ENCODE measurements around the gene CLNK.

CLNK gene

DNA sequence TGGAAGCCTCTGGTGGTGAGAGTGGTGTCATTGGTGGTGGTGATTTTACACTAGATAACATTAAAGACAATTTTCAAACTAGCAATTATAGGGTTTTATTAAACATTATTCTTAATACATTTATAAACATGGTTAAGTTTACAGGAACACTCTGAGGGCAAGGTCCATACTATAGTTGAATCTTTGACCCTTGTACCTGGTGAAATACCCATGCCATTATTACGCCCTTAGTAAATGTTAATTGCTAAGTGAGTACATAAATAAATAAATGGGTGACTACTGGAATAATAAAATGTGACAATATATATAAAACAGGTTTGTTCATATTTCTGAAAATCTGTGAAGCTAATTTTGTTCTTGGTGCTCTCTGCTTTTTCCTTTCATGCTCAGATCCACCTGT, 13.6 kb upstream of the CLNK start:
- no peak for DNase-seq

DNA sequence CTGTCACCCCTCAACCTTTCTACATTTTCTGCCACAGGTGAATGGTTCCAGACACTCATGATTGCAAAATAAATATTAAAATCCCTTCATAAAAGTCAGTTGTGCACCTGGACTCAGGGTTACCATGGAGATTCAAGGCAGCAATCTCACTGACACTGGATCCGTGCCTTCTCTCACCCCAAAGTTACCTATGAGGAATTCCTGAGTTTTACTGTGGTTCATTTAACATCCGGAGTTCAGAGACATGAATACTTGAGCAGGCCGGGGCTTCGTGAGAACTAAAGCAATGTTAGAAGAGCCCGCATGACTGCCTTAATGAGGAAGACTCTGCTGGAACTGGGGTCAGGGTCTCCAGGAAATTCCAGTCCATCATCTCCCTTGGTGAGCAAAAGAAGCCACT, 12.5 kb upstream of the CLNK start:
- no peak for DNase-seq

DNA sequence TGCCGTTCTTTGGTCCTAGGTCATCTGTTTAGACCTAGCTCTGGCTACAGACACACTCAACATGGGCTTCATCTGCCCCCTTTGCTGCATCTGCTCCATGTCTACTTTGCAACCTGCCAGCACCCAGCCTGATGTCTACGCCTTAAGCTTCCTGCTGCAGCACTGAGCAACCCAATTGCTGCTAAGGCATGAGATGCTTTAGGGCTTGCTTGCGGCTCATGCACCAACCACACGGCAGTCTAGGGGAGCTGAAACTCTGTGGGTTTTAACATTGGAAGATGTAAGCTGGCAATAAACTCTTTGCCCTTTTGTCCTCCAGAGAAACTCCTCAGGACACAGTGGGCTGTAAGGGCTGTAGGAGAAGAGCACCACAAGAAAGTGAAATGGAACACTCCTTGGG, 11.7 kb upstream of the CLNK start:
- no peak for DNase-seq

DNA sequence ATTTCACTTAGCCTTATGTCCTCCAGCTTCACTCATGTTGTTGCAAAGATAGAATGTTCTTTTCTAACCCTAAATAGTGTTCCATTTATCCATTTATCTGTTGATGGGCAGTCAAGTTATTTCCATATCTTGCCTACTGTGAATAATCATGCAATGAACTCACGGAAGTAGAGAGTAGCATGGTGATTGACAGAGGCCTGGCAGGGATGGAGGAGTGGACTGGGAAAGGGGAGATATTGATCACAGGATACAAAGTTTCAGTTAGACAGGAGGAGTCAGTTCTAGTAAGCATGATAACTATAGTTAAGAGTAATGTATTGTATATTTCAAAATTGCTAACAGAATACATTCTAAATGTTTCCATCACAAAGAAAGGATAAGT, 10.3 kb upstream of the CLNK start:
- DNase-seq = no peak

DNA sequence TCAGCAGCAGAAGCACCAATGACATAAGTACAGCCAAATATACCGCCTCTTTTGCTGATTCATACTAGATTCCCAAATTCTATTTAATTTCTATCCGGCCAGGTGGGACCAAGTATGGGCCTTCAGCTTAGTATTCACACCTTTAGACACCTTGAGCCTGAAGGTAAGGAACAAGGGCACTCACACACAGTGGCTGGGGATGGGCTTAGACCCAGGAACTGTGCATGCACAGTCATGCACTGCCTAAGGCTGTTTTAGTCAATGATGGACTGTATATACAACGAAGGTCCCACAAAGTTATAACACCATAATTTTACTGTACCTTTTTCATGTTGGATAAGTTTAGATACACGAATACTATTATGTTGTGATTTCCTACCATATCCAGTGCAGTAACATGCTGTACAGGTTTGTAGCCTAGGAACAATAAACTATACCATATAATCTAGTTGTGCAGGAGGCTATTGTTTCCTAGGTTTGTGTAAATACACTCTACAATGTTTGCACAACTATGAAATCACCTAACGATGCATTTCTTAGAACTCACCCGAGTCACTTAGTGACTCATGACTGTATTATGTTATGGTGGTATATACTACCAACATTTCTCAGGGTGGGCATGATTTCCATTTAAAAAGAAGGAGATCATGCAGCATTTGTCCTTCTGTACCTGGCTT, 9.7 kb upstream of the CLNK start:
- no peak for DNase-seq

DNA sequence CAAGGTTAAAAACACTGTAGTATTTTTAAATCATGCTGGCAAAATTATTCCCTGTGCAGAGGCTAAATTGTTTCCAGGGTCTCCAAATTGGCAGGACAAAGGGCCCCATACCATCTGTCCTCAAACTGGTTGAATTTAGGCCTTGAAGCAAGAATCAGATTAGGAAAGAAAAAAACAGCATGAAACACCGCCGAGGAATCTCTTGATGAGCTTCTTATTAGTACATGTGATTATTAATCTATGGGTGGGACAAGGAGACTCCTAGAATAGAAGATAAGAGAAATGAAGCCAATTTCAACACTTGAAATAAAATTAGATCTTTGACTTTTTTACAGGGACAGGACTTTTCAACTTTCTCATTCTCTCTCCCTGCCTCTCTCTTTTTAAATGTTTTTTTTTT, 7.1 kb upstream of the CLNK start:
- no peak for DNase-seq

DNA sequence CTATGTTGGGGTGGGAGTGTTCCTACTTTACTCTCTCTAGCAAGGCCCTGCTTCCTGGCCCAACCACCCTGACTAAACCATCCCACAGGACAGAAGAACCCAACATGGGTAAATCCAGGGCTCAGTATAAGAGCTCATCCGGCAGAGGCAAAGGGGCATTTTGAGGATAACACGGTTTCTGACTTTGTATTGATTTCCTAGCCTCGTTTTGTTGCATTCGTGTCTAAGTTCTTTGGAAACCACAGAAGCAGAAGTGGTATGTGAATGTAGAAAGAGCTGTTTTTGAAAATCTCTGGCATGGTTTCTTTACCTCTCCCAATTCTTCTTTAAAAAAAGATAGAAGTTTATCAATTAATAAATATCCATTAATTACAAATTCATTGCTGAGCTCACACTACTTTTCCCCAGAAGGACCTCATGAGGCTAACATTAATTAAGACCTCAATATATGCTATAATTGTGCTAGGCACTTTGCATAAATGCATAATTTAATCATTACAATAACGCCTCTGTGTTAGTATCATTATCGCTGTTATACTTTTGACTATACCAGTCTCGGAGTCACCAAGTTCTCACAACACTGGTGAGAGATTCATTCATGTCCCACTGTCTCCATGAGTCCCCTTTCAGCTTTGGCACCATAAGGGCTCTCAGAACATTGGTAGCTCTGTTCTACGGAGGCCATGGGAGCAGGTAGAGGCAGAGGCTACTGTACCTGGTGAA, 5.8 kb upstream of the CLNK start:
- DNase-seq = no peak

DNA sequence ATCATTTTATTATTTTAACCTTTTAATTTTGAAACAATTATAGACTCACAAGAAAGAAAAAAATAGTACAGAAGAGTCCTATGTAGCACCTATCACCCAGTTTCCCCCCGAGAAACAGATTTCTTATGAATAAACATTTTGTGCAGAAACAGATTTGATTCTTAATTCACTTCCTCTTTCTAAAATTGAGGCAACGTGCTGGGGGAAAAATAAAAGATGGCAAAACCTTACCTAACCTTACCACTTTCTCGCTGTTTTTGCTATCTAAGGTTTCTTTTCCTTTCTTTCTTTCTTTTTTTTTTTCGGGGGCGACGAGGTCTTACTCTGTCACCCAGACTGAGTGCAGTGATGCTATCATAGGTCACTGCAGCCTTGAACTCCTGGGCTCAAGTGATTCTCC, 4.3 kb upstream of the CLNK start:
- no peak for DNase-seq

DNA sequence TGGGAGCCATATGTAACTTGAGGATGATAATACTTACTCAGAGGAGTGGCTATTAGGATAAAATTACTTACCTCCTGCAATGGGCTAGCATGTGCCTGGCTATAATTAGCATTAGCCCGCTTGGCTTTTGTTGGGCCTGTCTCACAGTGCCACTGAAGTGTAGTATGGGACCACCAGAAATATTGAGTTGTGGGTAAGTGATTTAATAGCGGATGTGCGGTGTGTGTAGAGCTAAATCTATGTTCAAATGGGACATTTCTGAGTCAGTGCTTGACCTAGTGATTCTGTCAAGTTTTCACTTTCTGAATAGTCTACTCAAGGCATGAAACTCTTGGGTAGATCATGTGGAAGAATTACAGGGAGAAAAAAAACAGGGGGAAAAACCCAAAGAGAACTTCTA, 3.5 kb upstream of the CLNK start:
- no peak for DNase-seq

DNA sequence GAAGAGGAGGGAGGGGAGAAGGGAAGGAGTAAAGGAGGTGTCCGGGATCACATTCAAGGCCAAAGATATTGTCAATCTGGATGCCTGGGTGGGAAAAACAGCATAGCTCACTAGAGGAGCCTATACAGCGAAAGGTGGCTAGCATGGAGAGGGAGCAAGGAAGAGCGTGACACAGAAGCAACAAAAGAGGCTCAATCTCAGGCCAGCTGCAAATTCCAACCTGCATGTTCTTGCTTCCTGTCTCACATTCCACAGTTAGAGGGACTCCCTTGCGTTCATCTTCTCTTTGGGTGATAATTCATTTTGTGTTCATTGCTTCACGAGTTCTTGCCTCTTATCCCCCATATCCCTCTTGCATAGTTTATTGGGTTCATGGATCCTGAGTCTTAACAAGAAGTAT, 3.0 kb upstream of the CLNK start:
- DNase-seq = no peak

DNA sequence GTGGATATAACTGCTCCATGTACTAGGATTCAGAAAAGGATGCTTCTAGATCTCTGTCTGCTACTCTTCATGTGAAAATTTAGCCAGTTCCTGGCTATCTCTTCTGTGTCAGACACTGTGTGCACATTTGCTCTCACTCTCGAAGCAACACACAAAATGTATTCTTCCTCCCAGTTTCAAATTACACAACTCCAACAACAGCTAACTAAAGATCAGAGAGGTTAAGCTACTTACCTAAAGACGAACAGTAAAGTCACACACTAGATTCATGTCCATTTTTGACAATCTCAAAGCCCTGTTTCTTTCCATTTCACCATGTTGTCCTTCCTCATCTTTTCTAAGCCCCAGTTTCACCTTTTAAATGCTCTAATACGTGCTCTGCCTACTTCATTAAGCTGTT, 2.2 kb downstream of the CLNK start:
- no peak for DNase-seq

DNA sequence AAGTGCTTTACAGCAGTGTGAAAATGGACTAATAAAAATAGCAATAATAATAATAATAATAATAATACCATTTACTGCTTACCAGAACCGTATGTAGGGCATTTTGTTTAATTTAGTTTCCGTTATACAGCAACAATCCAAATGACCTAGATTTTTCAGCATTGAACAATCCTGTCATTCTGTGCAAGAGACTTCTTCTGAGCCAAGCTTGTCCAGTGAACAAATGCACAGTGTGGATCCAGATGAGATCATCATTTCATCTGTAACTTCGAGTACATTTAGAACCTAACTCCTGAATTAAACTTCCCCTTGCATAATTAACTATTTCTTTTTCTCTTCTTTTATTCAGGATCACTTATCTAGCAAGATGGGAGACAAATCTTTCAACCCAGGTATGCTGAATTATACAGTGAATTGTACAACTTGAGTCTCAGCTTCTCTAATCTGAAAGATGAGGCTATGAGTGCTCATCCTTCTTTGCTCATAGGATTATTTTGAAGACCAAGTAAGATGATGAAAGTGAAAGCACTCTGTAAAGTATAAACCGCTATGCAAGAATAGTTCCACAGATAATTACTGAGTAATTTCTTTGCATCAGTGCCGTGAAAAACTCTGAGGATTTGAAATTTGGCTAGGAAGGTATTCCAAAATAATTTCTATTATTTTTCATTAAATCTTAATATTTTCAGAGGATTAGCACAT, 6.6 kb downstream of the CLNK start:
- no peak for DNase-seq

DNA sequence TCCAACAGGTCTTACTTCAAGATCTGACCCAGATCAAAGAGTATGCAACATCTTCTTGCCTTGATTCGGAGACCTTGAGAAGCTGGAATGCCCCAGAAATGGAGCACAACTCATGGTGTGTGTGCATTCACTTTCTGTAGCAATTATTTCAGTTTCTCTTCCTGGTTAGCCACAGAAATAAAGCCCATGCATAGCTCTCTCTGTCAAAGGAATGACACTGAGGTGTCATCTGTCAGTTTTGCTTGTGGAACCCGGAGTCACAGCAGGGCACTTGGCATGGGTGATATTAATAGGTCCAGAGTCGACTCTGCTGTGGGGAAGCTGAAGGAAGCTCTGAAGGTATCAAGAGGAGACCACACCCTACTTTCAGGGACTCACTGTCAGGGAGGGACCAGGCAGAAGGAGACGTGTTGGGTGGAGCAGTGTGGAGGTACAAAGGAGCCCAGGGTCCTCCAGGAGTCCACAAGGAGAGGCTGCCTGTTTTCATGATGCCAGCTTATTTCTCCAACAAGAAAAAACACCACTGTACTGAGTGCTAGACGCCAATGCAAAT, 10.7 kb downstream of the CLNK start:
- no peak for DNase-seq

DNA sequence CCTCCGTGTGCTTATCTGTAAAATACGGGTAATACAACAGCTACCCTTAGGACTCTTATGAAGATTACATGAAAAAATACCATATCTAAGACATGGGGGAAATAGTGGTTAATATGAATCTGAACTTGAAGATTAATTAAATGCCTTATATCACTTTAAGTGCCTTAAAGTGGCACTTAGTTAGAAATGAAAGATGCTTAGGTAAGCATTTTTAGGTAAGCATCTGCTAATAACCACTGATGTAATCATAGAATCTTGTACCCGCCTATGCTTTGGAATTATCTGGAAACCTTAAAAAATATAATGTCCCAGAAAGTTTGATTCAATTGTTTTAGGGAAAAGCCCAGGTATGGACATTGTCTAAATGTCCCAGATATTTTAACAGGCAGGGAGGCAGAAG, 12.2 kb downstream of the CLNK start:
- DNase-seq = no peak

DNA sequence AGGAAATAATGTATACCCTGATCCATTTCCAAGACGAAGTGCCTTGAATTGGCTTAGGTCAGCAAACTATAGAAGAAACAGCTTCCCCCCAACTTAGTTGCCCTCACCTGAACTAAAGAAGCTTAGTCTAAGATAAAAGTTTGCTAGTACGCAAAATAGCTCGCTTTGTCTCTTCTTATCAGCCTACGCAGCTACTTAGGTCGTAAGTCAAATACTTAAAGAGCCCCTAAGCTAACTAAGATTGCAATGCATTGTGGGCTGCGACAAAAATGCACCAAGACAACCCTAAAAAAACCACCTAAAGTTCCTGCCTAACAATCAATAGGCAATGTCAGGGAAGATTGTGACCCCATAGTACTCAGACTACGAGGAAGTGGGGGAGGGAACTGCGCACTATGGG, 12.8 kb downstream of the CLNK start:
- no peak for DNase-seq

DNA sequence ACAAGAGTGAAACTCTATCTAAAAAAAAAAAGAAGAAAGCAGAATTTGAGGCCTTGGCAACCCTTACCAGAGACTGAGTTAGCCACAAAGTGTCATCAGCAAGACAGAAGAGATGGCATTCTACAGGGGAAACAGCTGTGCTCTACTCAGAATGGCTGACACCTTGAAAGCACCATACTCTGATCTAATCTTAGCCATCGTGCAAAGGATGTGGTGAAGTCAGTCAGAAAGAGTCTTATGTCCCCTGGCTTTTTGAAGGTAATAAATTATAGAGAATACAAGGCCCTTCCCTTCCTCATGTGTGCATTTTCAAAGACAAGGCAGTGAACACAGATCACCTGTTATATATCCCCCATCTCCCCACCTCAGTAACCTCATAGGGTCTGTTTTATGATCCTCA, 13.2 kb downstream of the CLNK start:
- DNase-seq = no peak

DNA sequence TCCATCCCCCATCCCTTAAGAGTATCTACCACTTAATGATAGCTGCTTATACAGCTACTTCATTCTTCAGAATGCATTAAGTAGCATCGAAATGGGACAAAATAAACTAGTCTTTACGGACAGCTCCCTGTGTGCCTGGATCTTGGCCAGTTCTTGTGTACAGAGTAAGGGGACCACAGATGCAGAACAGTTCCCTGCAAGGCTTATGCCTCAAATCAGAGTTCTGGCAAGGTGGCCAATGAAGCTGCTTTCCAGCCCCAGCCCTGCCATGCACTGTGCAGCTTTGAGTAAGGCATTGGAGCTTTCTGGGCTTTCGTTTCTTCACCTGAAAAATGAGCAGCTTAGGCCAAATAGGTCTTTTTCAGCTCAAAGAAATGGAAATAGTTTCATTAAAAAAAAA, 14.2 kb downstream of the CLNK start:
- no peak for DNase-seq

DNA sequence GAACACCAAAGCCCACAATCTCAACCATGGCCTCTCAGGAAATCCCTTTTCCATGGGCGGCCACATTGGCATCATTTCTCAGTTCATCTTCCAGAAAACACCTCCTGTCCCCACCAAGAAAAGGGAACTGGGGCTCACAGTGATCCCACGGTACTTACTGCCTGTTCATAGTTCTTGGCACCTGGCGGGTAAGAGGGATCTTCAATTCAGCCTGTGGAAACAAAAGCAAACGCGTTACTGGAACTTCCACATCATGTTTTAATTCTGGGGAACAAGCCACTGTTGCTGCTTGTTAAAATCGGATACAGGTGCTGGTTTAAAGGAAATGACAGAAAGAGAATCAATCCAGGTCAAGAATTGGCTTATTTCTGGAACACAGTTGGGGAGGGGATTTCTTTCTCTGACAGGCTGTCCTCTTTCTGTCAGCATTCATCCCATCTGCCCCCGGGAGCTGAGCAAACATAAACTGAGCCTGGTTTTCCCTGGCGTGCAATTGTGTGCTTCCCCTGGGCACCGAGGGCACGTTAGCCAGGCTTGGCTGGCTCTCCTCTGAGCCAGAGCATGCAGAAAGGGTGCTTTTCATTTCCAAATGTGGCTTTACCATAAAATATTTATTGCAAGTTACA, 16.8 kb downstream of the CLNK start:
- DNase-seq = no peak

DNA sequence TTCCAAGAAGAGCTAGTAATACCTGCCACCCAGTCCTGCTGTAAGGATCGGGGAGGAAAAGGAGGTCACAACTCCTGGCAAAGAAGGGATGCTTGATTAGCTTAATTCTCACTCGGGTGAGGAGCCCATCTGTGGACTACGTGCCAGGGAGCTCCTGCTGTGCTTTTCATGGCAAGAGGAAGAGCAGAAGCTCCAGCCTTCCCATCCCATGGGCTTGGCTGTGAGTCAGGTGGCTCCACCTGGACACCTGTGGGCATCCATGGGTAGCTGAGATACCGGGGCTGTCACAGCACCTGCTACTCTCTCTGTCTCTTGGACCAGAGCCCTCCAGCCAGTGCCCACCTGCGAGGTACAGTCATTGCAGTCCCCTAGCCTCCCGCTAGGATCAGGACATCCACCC, 18.0 kb downstream of the CLNK start:
- no peak for DNase-seq

DNA sequence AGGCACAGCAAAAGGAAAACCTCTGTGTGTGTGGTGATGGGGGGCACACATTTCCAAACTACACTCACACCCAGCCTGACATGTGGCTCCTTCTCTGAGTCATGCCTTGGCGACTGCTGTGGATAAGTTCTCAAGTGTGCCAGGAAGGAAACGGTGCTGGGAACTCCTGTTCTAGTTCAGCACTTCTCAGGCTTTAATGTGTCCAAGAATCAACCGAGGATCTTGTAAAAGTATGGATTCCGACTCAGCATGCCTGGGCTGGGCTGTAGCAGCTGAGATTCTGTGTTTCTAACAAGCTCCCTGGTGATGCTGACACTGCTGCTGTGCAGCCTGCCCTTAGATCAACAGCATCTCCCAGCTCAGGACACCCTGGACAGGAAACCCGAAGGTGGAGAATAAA, 20.2 kb downstream of the CLNK start:
- no peak for DNase-seq

DNA sequence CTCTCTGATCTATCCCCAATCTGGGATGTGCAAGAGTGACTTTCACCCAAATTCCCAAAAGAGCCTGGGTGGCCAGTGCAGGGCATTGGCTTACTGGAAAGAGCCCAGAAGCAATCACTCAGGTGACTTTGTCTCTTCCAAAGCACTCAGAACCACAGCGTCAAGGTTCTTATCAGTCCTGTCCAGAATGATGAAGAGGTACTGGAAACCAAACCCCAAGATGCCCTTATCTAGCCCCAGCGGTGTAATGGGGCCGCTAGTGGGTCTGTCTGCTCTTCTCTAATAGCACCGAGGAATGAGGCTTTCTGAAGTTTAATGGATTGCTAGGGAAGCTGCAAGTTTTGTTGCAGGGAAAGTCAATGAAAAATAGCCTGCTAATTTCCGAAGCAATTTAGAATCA, 21.6 kb downstream of the CLNK start:
- no peak for DNase-seq

DNA sequence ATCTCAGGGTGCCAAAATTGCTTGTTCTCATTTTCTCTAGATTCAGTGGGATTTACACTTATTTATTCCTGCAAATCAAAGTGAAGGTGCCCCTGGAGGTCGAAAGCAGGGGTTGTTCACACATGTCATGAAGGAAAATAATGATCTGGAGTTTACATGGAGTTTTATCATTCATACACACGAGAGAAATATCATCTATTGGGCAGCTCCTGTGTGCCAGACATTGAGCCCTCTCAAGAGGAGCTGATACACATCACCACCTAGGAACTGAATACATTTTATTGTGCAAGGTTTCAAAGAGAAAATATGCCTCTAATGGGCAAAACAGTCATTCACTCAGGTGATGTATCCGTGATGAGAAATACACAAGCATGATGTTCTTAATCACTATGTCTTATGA, 23.5 kb downstream of the CLNK start:
- no peak for DNase-seq

DNA sequence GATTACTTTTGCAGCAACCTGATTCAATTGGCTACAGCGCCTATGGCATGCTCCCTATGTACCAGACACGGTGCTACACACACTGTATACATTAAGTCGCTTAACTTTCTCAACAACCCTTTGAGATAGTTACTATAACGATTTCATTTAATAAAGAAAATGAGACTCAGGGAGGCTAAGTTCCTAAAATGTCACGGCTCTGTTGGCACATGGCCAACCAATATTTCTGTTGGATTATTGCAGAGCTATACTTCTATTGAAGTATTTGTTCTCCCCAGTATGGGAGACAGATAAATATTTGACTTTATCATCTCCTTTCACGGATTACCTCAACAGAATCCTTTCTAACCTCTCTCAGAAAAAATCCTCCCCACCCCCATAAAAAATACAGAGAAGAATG, 25.3 kb downstream of the CLNK start:
- DNase-seq = no peak

DNA sequence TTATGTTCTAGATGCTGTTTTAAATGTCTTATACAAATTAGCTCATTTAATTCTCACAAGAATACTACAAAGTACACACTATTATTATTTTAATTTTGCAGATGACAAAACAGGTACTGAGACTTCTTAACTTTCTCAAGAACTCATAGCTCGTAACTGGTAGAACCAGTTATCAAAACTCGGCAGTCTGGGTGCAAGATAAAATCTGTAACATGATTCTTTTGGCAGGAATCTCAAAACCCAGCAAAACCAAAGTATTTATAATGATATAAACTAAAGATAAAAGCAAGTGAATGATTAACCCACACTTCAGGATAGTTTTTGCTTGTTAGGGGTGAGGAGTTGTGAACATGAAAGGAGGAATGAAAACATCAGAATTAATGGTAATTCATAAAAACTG, 27.6 kb downstream of the CLNK start:
- no peak for DNase-seq
